T-helper 1 cell treated with Interleukin-12 subunit alpha and Interleukin-12 subunit beta and Interleukin-4 antibody, amounts not matched to agents 30 ng/mL and 1 ng/mL, for 36 hours (primary cell): ENCODE data around the gene SUDS3. TPM values are rescaled to one million over a fixed set of nuclear protein-coding genes. Genes with fewer than 3 reads are reported as not detected.

Experiments used
- intact Hi-C: fragments of 100-400 bp; cut with micrococcal nuclease; formaldehyde crosslinking; loops from one replicate; pipeline ENCODE4 v1.15.1; 2024
- total RNA-seq: library from RNA; stranded (reverse); gene quantifications from 2 replicates; pipeline ENCODE4 v1.2.3, GENCODE V29; 2022

The SUDS3 gene
- total RNA-seq, 1 donor from 2014 or later, result 21.8 TPM

GRCh38 chr12:118355843-118356242 lies 20.5 kb upstream of the SUDS3 start:
- intact Hi-C loops, result loop anchor here (5.0 kb wide), 5 partner anchors 44 to 339 kb away; partner anchors contain the start of genes RFC5 and WSB2

GRCh38 chr12:118356809-118357256 lies 19.5 kb upstream of the SUDS3 start:
- intact Hi-C loops, result loop anchor here (5.0 kb wide), 5 partner anchors 45 to 340 kb away; partner anchors contain the start of genes RFC5 and WSB2

GRCh38 chr12:118357257-118358007 lies 18.9 kb upstream of the SUDS3 start:
- intact Hi-C loops, result loop anchor here (5.0 kb wide), 5 partner anchors 45 to 340 kb away; partner anchors contain the start of genes RFC5 and WSB2

- intact Hi-C loops, result loop anchor here (5.0 kb wide), 5 partner anchors 46 to 341 kb away; partner anchors contain the start of genes RFC5 and WSB2
These were observed 18.4 kb upstream of the SUDS3 start for GRCh38 chr12:118358008-118358359.

- intact Hi-C loops, result loop anchor here (1.0 to 5.0 kb wide), 7 partner anchors 14 to 342 kb away; partner anchors contain the start of genes PEBP1, RFC5 and WSB2
These were observed 17.5 kb upstream of the SUDS3 start for GRCh38 chr12:118358612-118359540.

GRCh38 chr12:118359541-118359915 lies 16.8 kb upstream of the SUDS3 start:
- intact Hi-C loops, result loop anchor here (1.0 to 5.0 kb wide), 7 partner anchors 14 to 342 kb away; partner anchors contain the start of genes PEBP1, RFC5 and WSB2

GRCh38 chr12:118361092-118361404 lies 15.3 kb upstream of the SUDS3 start:
- intact Hi-C loops, result no loop called here

GRCh38 chr12:118361889-118362288 lies 14.5 kb upstream of the SUDS3 start:
- intact Hi-C loops, result no loop called here

- intact Hi-C loops, result no loop called here
These were observed 7.5 kb upstream of the SUDS3 start for GRCh38 chr12:118368821-118369220.

- intact Hi-C loops, result loop anchor here (10.0 kb wide), 1 partner anchor 1276 kb away; the partner anchor contains the start of gene TESC
These were observed 5.8 kb upstream of the SUDS3 start for GRCh38 chr12:118370601-118371000.

- intact Hi-C loops, result loop anchor here (2.0 to 10.0 kb wide), 3 partner anchors 65 to 1553 kb away; partner anchors contain the start of gene TESC
These were observed 4.8 kb upstream of the SUDS3 start for GRCh38 chr12:118371321-118372282.

GRCh38 chr12:118372541-118373495 lies 3.5 kb upstream of the SUDS3 start, which contains the start of gene TAOK3:
Gene TAOK3, minus strand, starts transcription at chr12:118372907. Its CDS starts 117,340 bp downstream, at chr12:118255567.
- intact Hi-C loops, result loop anchor here (1.0 to 10.0 kb wide), 7 partner anchors 14 to 1554 kb away; partner anchors contain the start of genes FBXO21, PEBP1, TESC and WSB2

- intact Hi-C loops, result loop anchor here (1.0 to 10.0 kb wide), 7 partner anchors 14 to 1555 kb away; partner anchors contain the start of genes FBXO21, PEBP1, TESC and WSB2
These were observed 2.7 kb upstream of the SUDS3 start for GRCh38 chr12:118373616-118374015.

- intact Hi-C loops, result loop anchor here (10.0 kb wide), 1 partner anchor 1279 kb away; the partner anchor contains the start of gene TESC
These were observed 2.1 kb upstream of the SUDS3 start for GRCh38 chr12:118374126-118374725.

GRCh38 chr12:118374909-118375308 lies 1.4 kb upstream of the SUDS3 start:
- intact Hi-C loops, result loop anchor here (5.0 to 10.0 kb wide), 2 partner anchors 1280 to 1638 kb away; partner anchors contain the start of genes RNFT2, SPRING1 and TESC

- intact Hi-C loops, result loop anchor here (5.0 to 10.0 kb wide), 2 partner anchors 1281 to 1638 kb away; partner anchors contain the start of genes RNFT2, SPRING1 and TESC
These were observed 1.0 kb upstream of the SUDS3 start for GRCh38 chr12:118375348-118375747.

GRCh38 chr12:118377021-118377883 lies 897 bp downstream of the SUDS3 start:
- intact Hi-C loops, result loop anchor here (1.0 to 10.0 kb wide), 4 partner anchors 212 to 1640 kb away; partner anchors contain the start of genes RNFT2, SPRING1 and TESC
